Measurements from ENCODE around the gene SCIN.

DNA sequence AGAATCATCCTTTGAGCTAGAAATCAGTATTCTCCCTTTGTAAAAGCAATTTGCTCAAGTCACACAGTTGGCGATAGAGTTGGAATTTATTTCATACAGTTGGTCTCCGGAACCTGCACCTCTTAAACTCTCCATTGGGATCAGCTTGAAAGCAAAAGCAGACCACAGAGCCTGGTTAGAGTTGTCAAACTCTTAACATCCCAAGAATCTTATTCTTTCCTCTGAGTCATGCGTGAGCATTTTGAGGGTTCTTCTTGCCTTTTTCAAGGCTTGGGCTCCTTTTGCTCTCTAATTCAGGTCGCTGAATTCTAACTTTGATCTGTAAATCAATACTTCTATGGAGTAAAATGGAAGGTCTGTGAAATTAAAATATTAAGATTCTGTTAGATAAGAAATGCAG is 19.6 kb upstream of the SCIN start:
- TF ChIP-seq, protein P1, sequence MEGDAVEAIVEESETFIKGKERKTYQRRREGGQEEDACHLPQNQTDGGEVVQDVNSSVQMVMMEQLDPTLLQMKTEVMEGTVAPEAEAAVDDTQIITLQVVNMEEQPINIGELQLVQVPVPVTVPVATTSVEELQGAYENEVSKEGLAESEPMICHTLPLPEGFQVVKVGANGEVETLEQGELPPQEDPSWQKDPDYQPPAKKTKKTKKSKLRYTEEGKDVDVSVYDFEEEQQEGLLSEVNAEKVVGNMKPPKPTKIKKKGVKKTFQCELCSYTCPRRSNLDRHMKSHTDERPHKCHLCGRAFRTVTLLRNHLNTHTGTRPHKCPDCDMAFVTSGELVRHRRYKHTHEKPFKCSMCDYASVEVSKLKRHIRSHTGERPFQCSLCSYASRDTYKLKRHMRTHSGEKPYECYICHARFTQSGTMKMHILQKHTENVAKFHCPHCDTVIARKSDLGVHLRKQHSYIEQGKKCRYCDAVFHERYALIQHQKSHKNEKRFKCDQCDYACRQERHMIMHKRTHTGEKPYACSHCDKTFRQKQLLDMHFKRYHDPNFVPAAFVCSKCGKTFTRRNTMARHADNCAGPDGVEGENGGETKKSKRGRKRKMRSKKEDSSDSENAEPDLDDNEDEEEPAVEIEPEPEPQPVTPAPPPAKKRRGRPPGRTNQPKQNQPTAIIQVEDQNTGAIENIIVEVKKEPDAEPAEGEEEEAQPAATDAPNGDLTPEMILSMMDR (conservative IDR thresholded peaks at IDR 0.05; ENCODE audit: low read length): no peak
- no peak for TF ChIP-seq EZH2phosphoT487 (IDR thresholded peaks at IDR 0.05; ENCODE audit: borderline replicate concordance, low read depth, low read length)
